H1 (cell line): ENCODE data around the gene LBHD1. TPM values are rescaled to one million over a fixed set of nuclear protein-coding genes. Genes with fewer than 3 reads are reported as not detected.

ENCODE experiments used
- BACH1 ChIP-seq: IDR thresholded peaks from 2 replicates; pipeline ENCODE4 v1.6.1; 2012; ENCODE audit warnings: low read length, improper control_type of control experiment
- POLR2AphosphoS5 ChIP-seq: IDR thresholded peaks from 2 replicates; pipeline ENCODE4 v1.6.1; 2011; ENCODE audit warnings: low read depth, low read length
- RNF2 ChIP-seq: fragments of 200-900, 300-1000 bp; sonication (generic); IDR thresholded peaks from 2 replicates; pipeline ENCODE4 v1.7.1; 2016; ENCODE audit warnings: borderline replicate concordance, low read depth, mild to moderate bottlenecking, antibody characterized with exemption, low read length; ENCODE audit not compliant: poor library complexity, severe bottlenecking; ENCODE audit errors: missing control alignments
- SIN3A ChIP-seq, 2 experiments: IDR thresholded peaks in 1 of 2; conservative IDR thresholded peaks in 1 of 2; 2 replicates each; pipeline ENCODE4 v1.6.1; 2011 to 2012; ENCODE audit warnings: low read length in 2 of 2, improper control_type of control experiment in 1 of 2, low read depth in 1 of 2, mild to moderate bottlenecking in 1 of 2
- polyA plus RNA-seq, 7 experiments: library from polyadenylated mRNA; depleted of rRNA in 3 of 7; stranded (reverse) in 5 of 7; unstranded in 2 of 7; fragments of >200 nt in 5 of 7; fragments of 200-250 nt in 2 of 7; gene quantifications; 1 replicate in 5 of 7; 2 replicates in 1 of 7; 4 replicates in 1 of 7; pipeline versions ENCODE4 v1.2.1 to v1.2.3, GENCODE V29; 2011 to 2013; ENCODE audit warnings: missing spikeins in 2 of 7, mixed read lengths in 2 of 7
- total RNA-seq: library from RNA; stranded (reverse); fragmentation: NEBNext Ultra II Directional; extraction: Animal tissue kit (Norgen Biotek cat#: 25700); gene quantifications from 2 replicates; pipeline ENCODE4 v1.2.1, GENCODE V29; 2021
- TF ChIP-seq, protein P1 (sequence below): fragments of 300-600 bp; sonication (generic); IDR thresholded peaks from 2 replicates; pipeline ENCODE4 v1.7.1; 2012; ENCODE audit warnings: low read length, moderate library complexity, mild to moderate bottlenecking, inconsistent platforms; ENCODE audit not compliant: insufficient replicate concordance
- TF ChIP-seq, protein P2 (sequence below): IDR thresholded peaks from 2 replicates; pipeline ENCODE4 v1.6.1; 2012; ENCODE audit warnings: inconsistent platforms
- TF ChIP-seq, protein P3 (sequence below): IDR thresholded peaks from 2 replicates; pipeline ENCODE4 v1.6.1; 2012; ENCODE audit warnings: inconsistent platforms

LBHD1 gene
- total and polyA plus RNA-seq, 2 of the 8 experiments (the other 6 are each of a cell fraction or from before 2014, with no cell fraction given) = 2.3 to 5.2 TPM

DNA sequence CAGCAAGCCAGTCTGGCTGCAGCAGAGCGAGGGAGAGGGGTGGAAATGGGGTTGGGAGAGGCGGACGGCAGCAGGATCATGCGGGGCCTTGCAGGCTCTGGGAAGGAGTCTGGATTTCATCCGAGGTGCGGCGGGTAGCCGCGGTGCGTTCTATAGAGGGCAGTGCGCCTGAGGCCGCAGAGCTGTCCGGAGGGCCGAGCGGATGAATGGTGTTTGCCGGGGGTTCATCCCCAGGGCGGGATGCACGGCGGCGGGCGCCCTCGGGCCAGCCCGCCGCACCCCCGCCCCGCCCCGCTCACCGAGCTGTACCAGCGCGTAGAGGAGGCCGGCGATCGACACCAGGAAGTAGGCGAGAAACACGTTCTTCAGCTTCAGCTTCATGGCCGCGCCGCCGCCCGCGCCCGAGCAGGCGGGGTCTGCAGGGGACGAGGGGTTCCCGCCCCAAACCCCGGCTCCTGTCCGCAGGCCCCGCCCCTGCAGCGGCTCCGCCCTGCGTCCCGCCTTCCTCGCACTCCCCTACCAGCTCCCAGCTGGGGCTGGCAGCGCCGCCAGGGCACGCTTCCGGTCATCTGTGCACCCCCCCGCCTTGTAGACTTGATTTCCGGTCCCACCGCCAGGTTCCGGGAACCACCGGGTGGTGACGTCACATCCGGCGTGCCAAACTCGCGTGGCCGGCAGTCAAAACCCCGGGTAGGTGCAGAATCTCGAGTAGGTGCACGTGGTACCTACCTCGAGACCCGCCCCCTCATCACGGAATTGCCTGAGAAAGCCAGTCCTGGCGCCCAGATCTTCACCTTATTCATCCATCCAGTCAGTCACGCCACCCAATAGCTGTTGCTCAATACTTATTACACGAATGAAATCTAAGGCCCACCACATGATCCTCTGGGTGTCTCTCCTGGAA lies 50.2 kb downstream of the LBHD1 start, which contains the start of gene B3GAT3 (continued):
- TF ChIP-seq, protein P1, sequence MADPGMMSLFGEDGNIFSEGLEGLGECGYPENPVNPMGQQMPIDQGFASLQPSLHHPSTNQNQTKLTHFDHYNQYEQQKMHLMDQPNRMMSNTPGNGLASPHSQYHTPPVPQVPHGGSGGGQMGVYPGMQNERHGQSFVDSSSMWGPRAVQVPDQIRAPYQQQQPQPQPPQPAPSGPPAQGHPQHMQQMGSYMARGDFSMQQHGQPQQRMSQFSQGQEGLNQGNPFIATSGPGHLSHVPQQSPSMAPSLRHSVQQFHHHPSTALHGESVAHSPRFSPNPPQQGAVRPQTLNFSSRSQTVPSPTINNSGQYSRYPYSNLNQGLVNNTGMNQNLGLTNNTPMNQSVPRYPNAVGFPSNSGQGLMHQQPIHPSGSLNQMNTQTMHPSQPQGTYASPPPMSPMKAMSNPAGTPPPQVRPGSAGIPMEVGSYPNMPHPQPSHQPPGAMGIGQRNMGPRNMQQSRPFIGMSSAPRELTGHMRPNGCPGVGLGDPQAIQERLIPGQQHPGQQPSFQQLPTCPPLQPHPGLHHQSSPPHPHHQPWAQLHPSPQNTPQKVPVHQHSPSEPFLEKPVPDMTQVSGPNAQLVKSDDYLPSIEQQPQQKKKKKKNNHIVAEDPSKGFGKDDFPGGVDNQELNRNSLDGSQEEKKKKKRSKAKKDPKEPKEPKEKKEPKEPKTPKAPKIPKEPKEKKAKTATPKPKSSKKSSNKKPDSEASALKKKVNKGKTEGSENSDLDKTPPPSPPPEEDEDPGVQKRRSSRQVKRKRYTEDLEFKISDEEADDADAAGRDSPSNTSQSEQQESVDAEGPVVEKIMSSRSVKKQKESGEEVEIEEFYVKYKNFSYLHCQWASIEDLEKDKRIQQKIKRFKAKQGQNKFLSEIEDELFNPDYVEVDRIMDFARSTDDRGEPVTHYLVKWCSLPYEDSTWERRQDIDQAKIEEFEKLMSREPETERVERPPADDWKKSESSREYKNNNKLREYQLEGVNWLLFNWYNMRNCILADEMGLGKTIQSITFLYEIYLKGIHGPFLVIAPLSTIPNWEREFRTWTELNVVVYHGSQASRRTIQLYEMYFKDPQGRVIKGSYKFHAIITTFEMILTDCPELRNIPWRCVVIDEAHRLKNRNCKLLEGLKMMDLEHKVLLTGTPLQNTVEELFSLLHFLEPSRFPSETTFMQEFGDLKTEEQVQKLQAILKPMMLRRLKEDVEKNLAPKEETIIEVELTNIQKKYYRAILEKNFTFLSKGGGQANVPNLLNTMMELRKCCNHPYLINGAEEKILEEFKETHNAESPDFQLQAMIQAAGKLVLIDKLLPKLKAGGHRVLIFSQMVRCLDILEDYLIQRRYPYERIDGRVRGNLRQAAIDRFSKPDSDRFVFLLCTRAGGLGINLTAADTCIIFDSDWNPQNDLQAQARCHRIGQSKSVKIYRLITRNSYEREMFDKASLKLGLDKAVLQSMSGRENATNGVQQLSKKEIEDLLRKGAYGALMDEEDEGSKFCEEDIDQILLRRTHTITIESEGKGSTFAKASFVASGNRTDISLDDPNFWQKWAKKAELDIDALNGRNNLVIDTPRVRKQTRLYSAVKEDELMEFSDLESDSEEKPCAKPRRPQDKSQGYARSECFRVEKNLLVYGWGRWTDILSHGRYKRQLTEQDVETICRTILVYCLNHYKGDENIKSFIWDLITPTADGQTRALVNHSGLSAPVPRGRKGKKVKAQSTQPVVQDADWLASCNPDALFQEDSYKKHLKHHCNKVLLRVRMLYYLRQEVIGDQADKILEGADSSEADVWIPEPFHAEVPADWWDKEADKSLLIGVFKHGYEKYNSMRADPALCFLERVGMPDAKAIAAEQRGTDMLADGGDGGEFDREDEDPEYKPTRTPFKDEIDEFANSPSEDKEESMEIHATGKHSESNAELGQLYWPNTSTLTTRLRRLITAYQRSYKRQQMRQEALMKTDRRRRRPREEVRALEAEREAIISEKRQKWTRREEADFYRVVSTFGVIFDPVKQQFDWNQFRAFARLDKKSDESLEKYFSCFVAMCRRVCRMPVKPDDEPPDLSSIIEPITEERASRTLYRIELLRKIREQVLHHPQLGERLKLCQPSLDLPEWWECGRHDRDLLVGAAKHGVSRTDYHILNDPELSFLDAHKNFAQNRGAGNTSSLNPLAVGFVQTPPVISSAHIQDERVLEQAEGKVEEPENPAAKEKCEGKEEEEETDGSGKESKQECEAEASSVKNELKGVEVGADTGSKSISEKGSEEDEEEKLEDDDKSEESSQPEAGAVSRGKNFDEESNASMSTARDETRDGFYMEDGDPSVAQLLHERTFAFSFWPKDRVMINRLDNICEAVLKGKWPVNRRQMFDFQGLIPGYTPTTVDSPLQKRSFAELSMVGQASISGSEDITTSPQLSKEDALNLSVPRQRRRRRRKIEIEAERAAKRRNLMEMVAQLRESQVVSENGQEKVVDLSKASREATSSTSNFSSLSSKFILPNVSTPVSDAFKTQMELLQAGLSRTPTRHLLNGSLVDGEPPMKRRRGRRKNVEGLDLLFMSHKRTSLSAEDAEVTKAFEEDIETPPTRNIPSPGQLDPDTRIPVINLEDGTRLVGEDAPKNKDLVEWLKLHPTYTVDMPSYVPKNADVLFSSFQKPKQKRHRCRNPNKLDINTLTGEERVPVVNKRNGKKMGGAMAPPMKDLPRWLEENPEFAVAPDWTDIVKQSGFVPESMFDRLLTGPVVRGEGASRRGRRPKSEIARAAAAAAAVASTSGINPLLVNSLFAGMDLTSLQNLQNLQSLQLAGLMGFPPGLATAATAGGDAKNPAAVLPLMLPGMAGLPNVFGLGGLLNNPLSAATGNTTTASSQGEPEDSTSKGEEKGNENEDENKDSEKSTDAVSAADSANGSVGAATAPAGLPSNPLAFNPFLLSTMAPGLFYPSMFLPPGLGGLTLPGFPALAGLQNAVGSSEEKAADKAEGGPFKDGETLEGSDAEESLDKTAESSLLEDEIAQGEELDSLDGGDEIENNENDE = no peak
- TF ChIP-seq RNF2 = no peak
- 0 out of 2 replicates have a peak, but pooled peaks have one; percentile 64 for TF ChIP-seq BACH1
- TF ChIP-seq, protein P2, sequence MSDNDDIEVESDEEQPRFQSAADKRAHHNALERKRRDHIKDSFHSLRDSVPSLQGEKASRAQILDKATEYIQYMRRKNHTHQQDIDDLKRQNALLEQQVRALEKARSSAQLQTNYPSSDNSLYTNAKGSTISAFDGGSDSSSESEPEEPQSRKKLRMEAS = peak; percentile 93
- TF ChIP-seq, protein P3, sequence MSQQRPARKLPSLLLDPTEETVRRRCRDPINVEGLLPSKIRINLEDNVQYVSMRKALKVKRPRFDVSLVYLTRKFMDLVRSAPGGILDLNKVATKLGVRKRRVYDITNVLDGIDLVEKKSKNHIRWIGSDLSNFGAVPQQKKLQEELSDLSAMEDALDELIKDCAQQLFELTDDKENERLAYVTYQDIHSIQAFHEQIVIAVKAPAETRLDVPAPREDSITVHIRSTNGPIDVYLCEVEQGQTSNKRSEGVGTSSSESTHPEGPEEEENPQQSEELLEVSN = peak; percentile 95
- peak; percentile 87 for TF ChIP-seq POLR2AphosphoS5
- peak; percentile 74 to 93; a peak in 3 of 4 replicates for TF ChIP-seq SIN3A (conservative IDR thresholded peaks at IDR 0.05 in 1 of 2, IDR thresholded peaks at IDR 0.05 in 1 of 2; ENCODE audit: low read depth in 1 of 2, low read length in 2 of 2)
